ENCODE data around the gene NFATC1.

GRCh38 chr18:79397247-79397829, 1.6 kb downstream of the NFATC1 start:
- TF ChIP-seq EZH2 (IDR thresholded peaks at IDR 0.05; ENCODE audit: insufficient read depth, poor library complexity, severe bottlenecking) (no peak), EZH2phosphoT487 (IDR thresholded peaks at IDR 0.05; ENCODE audit: insufficient read depth, low read depth) (no peak)
